Measurements from ENCODE around the gene CTAGE9. TPM values are rescaled to one million over a fixed set of nuclear protein-coding genes. Genes with fewer than 3 reads are reported as not detected.

Gene CTAGE9
- total and polyA plus RNA-seq, 3 donors from 2014 or later = 3.7 to 10.3 (median 6.6) TPM

- no peaks in the 10 kb centered on the region for H3K4me1 ChIP-seq
- intact Hi-C loops (cut with DNase I; ENCODE audit: low total_unique reads) = no loop called here
- no peaks in the 10 kb centered on the region for H3K36me3 ChIP-seq (ENCODE audit: low read depth, missing control alignments)
- no peaks in the 10 kb centered on the region for H3K27me3 ChIP-seq
- no peak overlapping the region for H3K4me3 ChIP-seq
- H3K9me3 ChIP-seq = no peaks in the 10 kb centered on the region
- 78 to 79% methylated on average over 4 of the region's 4 CpGs for WGBS, 2 donors
- DNase-seq = no peak
- no peak overlapping the region for H3K27ac ChIP-seq
- no peak for TF ChIP-seq POLR2A (IDR thresholded peaks at IDR 0.05)
- no peak for TF ChIP-seq CTCF (IDR thresholded peaks at IDR 0.05)
These were observed 18.7 kb upstream of the CTAGE9 start for GRCh38 chr6:131729550-131729949.

- Histone ChIP-seq H3K4me3 (no peak overlapping the region), H3K36me3 (ENCODE audit: low read depth, missing control alignments) (no peaks in the 10 kb centered on the region), H3K27me3 (no peaks in the 10 kb centered on the region), H3K4me1 (no peaks in the 10 kb centered on the region), H3K9me3 (no peaks in the 10 kb centered on the region), H3K27ac (no peak overlapping the region)
- intact Hi-C loops (cut with DNase I; ENCODE audit: low total_unique reads) = no loop called here
- 91 to 95% methylated on average over 3 of the region's 3 CpGs for WGBS, 2 donors
- DNase-seq = no peak
- TF ChIP-seq POLR2A (IDR thresholded peaks at IDR 0.05) (no peak), CTCF (IDR thresholded peaks at IDR 0.05) (no peak)
These were observed 17.6 kb upstream of the CTAGE9 start for GRCh38 chr6:131728296-131728939.

GRCh38 chr6:131727868-131728267, 17.1 kb upstream of the CTAGE9 start:
- TF ChIP-seq POLR2A (IDR thresholded peaks at IDR 0.05) = no peak
- no peak for TF ChIP-seq CTCF (IDR thresholded peaks at IDR 0.05)
- 89 to 90% methylated on average over 4 of the region's 4 CpGs for WGBS, 2 donors
- DNase-seq = no peak
- Histone ChIP-seq H3K4me1 (no peaks in the 10 kb centered on the region), H3K36me3 (ENCODE audit: low read depth, missing control alignments) (no peaks in the 10 kb centered on the region), H3K27me3 (no peaks in the 10 kb centered on the region), H3K4me3 (no peak overlapping the region), H3K27ac (no peak overlapping the region), H3K9me3 (no peaks in the 10 kb centered on the region)
- intact Hi-C loops (cut with DNase I; ENCODE audit: low total_unique reads) = no loop called here

GRCh38 chr6:131727467-131727866, 16.6 kb upstream of the CTAGE9 start:
- TF ChIP-seq CTCF (IDR thresholded peaks at IDR 0.05) (no peak), POLR2A (IDR thresholded peaks at IDR 0.05) (no peak)
- 93 to 94% methylated on average over 5 of the region's 5 CpGs for WGBS, 2 donors
- Histone ChIP-seq H3K4me1 (no peaks in the 10 kb centered on the region), H3K27ac (no peak overlapping the region), H3K9me3 (no peaks in the 10 kb centered on the region), H3K27me3 (no peaks in the 10 kb centered on the region), H3K4me3 (no peak overlapping the region), H3K36me3 (ENCODE audit: low read depth, missing control alignments) (no peaks in the 10 kb centered on the region)
- intact Hi-C loops (cut with DNase I; ENCODE audit: low total_unique reads) = no loop called here
- DNase-seq = no peak

GRCh38 chr6:131724114-131724513, 13.3 kb upstream of the CTAGE9 start:
- no peak for TF ChIP-seq CTCF (IDR thresholded peaks at IDR 0.05)
- TF ChIP-seq POLR2A (IDR thresholded peaks at IDR 0.05) = no peak
- H3K27me3 ChIP-seq = no peaks in the 10 kb centered on the region
- H3K9me3 ChIP-seq = no peaks in the 10 kb centered on the region
- no peak overlapping the region for H3K27ac ChIP-seq
- WGBS, 2 donors = 86 to 94% methylated on average over 2 of the region's 2 CpGs
- no peaks in the 10 kb centered on the region for H3K36me3 ChIP-seq (ENCODE audit: low read depth, missing control alignments)
- intact Hi-C loops (cut with DNase I; ENCODE audit: low total_unique reads) = no loop called here
- H3K4me1 ChIP-seq = no peaks in the 10 kb centered on the region
- DNase-seq = no peak
- H3K4me3 ChIP-seq = no peak overlapping the region

Data from testis (tissue), 3 donors.